HepG2 (cell line): ENCODE measurements around the gene PDZD7. TPM values are rescaled to one million over a fixed set of nuclear protein-coding genes. Genes with fewer than 3 reads are reported as not detected.

Source experiments
- ATAC-seq: fragments of 200-7000 bp; cut with Tn5 transposase; 3 replicates; pipeline ENCODE4 v1.9.1; 2020; ENCODE audit warnings: mild to moderate bottlenecking, moderate library complexity
- BruUV-seq: library from RNA; stranded (reverse); fragments of 400-500 nt; replicated peaks from 2 replicates; lab custom pipeline; 2021; lab: Mats Ljungman, UMichigan
- CTCF ChIA-PET: fragments of 300-600 bp; formaldehyde crosslinking; extraction: SDS; loops from one replicate; lab custom pipeline; 2021; ENCODE audit warnings: low total read pairs, inconsistent platforms, low intra/inter-chr PET ratio; lab: Yijun Ruan, JAX
- POLR2A ChIA-PET: fragments of 350-600 bp; sonication (Branson Sonifier 250); formaldehyde crosslinking; loops from one replicate; lab custom pipeline; 2020; ENCODE audit warnings: antibody characterized with exemption, inconsistent platforms; lab: Yijun Ruan, JAX
- DNase-seq: peaks from one replicate; pipeline ENCODE4 v3.0.0-alpha.2; 2015; ENCODE audit warnings: low spot score
- FAIRE-seq: peaks from 3 replicates; lab custom pipeline; 2011; peaks lifted over from hg19 to GRCh38; lab: Jason Lieb, UNC
- H2AFZ ChIP-seq: one replicate; pipeline ENCODE4 v1.6.1; 2011; ENCODE audit warnings: low read length, inconsistent platforms
- H3K27ac ChIP-seq: fragments of 300-600 bp; 3 replicates; pipeline ENCODE4 v1.8.0; 2011; ENCODE audit warnings: mixed run types, mild to moderate bottlenecking, mixed read lengths, low read length, inconsistent platforms; ENCODE audit not compliant: insufficient read depth; ENCODE audit errors: extremely low read length
- H3K27me3 ChIP-seq, 2 experiments: fragments of 200-600 bp in 1 of 2; 2 replicates in 1 of 2; 3 replicates in 1 of 2; pipeline versions ENCODE4 v1.6.0 to v1.8.0; 2011; ENCODE audit warnings: low read length in 2 of 2, mild to moderate bottlenecking in 2 of 2, moderate library complexity in 2 of 2, inconsistent platforms in 1 of 2; ENCODE audit not compliant: insufficient read depth in 2 of 2, control insufficient read depth in 1 of 2
- H3K36me3 ChIP-seq, 2 experiments: fragments of 200-600 bp in 1 of 2; replicated peaks in 1 of 2; 2 replicates in 1 of 2; 3 replicates in 1 of 2; pipeline versions ENCODE4 v1.5.1 to v1.8.0; 2011; ENCODE audit warnings: low read length in 2 of 2, inconsistent platforms in 1 of 2; ENCODE audit not compliant: insufficient read depth in 2 of 2, control insufficient read depth in 1 of 2
- H3K4me1 ChIP-seq: 2 replicates; pipeline ENCODE4 v1.5.1; 2012; ENCODE audit warnings: low read length, inconsistent platforms; ENCODE audit not compliant: insufficient read depth
- H3K4me2 ChIP-seq: 2 replicates; pipeline ENCODE4 v1.6.0; 2011; ENCODE audit warnings: low read depth, low read length, inconsistent platforms
- H3K4me3 ChIP-seq, 3 experiments: fragments of 200-600 bp in 1 of 3; sonication (generic), shearing (Covaris generic) in 1 of 3; replicated peaks in 1 of 3; 2 replicates each; pipeline ENCODE4 v1.5.1; 2011 to 2016; ENCODE audit warnings: low read length in 3 of 3, inconsistent platforms in 2 of 3, low read depth in 2 of 3, mild to moderate bottlenecking in 2 of 3, control low read depth in 1 of 3, mixed read lengths in 1 of 3; ENCODE audit not compliant: insufficient read depth in 1 of 3
- H3K79me2 ChIP-seq: one replicate; pipeline ENCODE4 v1.6.1; 2011; ENCODE audit warnings: low read length, inconsistent platforms; ENCODE audit not compliant: insufficient read depth
- H3K9ac ChIP-seq: 2 replicates; pipeline ENCODE4 v1.6.0; 2011; ENCODE audit warnings: mild to moderate bottlenecking, low read depth, low read length, inconsistent platforms; ENCODE audit not compliant: insufficient read depth
- H3K9me3 ChIP-seq: 2 replicates; pipeline ENCODE4 v1.5.1; 2012; ENCODE audit warnings: mild to moderate bottlenecking, low read length
- H4K20me1 ChIP-seq: 2 replicates; pipeline ENCODE4 v1.6.0; 2011; ENCODE audit warnings: inconsistent platforms, mild to moderate bottlenecking, low read length, moderate library complexity; ENCODE audit not compliant: insufficient read depth
- ARHGAP35 ChIP-seq: sonication (generic); formaldehyde crosslinking; IDR thresholded peaks from 2 replicates; pipeline ENCODE4 v1.9.0; 2022; ENCODE audit warnings: mild to moderate bottlenecking, inconsistent platforms, moderate library complexity, missing genetic modification reagents, borderline replicate concordance
- GABPA ChIP-seq, 2 experiments: IDR thresholded peaks; 2 replicates each; pipeline ENCODE4 v1.6.1; 2011 to 2016; ENCODE audit warnings: low read depth in 2 of 2, low read length in 1 of 2, missing biosample characterization in 1 of 2, missing genetic modification characterization in 1 of 2
- MTF2 ChIP-seq: sonication (generic); formaldehyde crosslinking; IDR thresholded peaks from 2 replicates; pipeline ENCODE4 v1.5.0; 2020; ENCODE audit warnings: missing genetic modification reagents, borderline replicate concordance
- NPAS2 ChIP-seq: sonication (generic); formaldehyde crosslinking; IDR thresholded peaks from 2 replicates; pipeline ENCODE4 v1.8.0; 2022; ENCODE audit warnings: mild to moderate bottlenecking, missing genetic modification reagents, borderline replicate concordance
- SMC3 ChIP-seq: IDR thresholded peaks from 2 replicates; pipeline ENCODE4 v1.6.1; 2011; ENCODE audit warnings: low read length, improper control_type of control experiment
- STAG1 ChIP-seq: sonication (generic); formaldehyde crosslinking; IDR thresholded peaks from 2 replicates; pipeline ENCODE4 v1.4.0; 2020; ENCODE audit warnings: missing genetic modification reagents
- U2AF1 ChIP-seq: fragments of 200-400 bp; formaldehyde crosslinking; optimal IDR thresholded peaks from 2 replicates; pipeline ENCODE3; 2017; ENCODE audit warnings: mild to moderate bottlenecking, low read depth, low read length
- WGBS: methylation state at CpG from one replicate; pipeline ENCODE4 v1.1.6; 2017; ENCODE audit warnings: low lambda C conversion rate; 5-methylcytosine and 5-hydroxymethylcytosine counted together
- in situ Hi-C: cut with HindIII; loops from 2 replicates; pipeline ENCODE4 v1.10.0; 2017; ENCODE audit warnings: low pct_unique_long_range_greater_than_20kb; ENCODE audit not compliant: extremely low pct_ligation_motif_present
- intact Hi-C: fragments of 100-400 bp; cut with micrococcal nuclease; formaldehyde crosslinking; loops from one replicate; pipeline ENCODE4 v1.10.0; 2022; ENCODE audit not compliant: unreplicated experiment
- polyA plus RNA-seq, 8 experiments: library from polyadenylated mRNA; depleted of rRNA in 3 of 8; stranded (reverse) in 7 of 8; unstranded in 1 of 8; fragments of >200 nt; fragmentation: Illumina TruSeq in 4 of 8; extraction: Trizol in 4 of 8; gene quantifications; 2 replicates each; pipeline versions ENCODE4 v1.2.1 to v1.2.3, GENCODE V29; 2011 to 2016; ENCODE audit warnings: low read depth in 4 of 8, missing spikeins in 1 of 8, mixed read lengths in 1 of 8; ENCODE audit not compliant: insufficient read depth in 1 of 8
- total RNA-seq, 5 experiments: library from RNA; depleted of rRNA; stranded (reverse); fragments of >200 nt; fragmentation: Illumina TruSeq; extraction: Trizol; gene quantifications; 2 replicates each; pipeline ENCODE4 v1.2.3, GENCODE V29; 2016; ENCODE audit warnings: low read depth in 1 of 5
- TF ChIP-seq, protein P1 (sequence below): sonication (generic); formaldehyde crosslinking; IDR thresholded peaks from 2 replicates; pipeline ENCODE4 v1.5.0; 2020; ENCODE audit warnings: mild to moderate bottlenecking, missing genetic modification reagents, moderate library complexity
- TF ChIP-seq, protein P2 (sequence below), 2 experiments: fragments of 450-650 bp in 1 of 2; sonication (generic) in 1 of 2; formaldehyde crosslinking in 1 of 2; IDR thresholded peaks; 2 replicates each; pipeline versions ENCODE4 v1.6.1 to v1.8.0; 2016 to 2022; ENCODE audit warnings: antibody characterized with exemption in 1 of 2, mild to moderate bottlenecking in 1 of 2, missing genetic modification reagents in 1 of 2

PDZD7 gene
- total and polyA plus RNA-seq, 2 of the 13 experiments (the other 11 are each of a cell fraction or from before 2014, with no cell fraction given), result 0.58 to 0.73 TPM

DNA sequence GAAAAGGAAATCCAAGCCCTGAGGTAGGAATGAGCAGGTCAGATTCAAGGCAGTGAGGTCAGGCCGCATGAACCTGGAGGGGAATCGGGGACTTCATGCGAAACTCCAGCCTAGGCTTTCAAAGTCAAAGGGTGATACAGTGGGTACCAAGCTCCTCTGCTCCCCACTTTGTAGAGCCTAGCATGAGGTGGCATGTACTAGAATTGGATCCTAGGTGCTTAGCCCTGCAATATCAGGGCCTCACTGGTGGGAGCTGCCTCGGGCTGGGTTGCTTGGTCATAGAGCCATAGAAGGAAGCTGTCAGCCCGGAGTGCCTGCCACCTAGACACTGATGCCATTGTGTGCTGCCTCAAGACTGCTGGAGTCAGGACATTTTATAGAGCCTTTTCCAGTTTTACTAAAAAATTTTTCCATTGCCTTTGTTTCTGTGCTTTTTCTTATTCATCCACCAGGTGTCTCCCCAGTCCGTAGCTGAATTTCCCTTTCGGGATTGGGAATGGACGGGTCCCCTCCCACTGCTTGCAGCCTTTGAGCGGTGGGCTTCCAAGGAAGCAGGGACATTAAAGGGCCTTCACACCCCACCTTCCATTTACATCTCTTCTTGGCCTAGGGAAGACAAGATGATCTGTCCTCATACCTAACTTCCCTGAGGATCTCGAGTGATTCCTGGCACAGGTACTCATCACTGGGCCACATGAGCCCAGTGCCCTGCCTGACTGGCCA is 36.8 kb downstream of the PDZD7 start:
- intact Hi-C loops, result loop anchor here (1.0 kb wide), 1 partner anchor 18 kb away; no protein-coding TSS in a partner anchor
- peak; percentile 61 for FAIRE-seq
- no peaks in the 10 kb centered on the region for H3K9me3 ChIP-seq
- TF ChIP-seq NPAS2 (CRISPR knock-in tag) (no peak), U2AF1 (no peak), GABPA (IDR thresholded peaks at IDR 0.05; ENCODE audit: low read depth, low read length) (no peak), GABPA (CRISPR knock-in tag; IDR thresholded peaks at IDR 0.05; ENCODE audit: low read depth) (no peak), SMC3 (peak; percentile 74), MTF2 (no peak), ARHGAP35 (CRISPR knock-in tag) (no peak), STAG1 (CRISPR knock-in tag) (peak; percentile 74)
- TF ChIP-seq, protein P1, sequence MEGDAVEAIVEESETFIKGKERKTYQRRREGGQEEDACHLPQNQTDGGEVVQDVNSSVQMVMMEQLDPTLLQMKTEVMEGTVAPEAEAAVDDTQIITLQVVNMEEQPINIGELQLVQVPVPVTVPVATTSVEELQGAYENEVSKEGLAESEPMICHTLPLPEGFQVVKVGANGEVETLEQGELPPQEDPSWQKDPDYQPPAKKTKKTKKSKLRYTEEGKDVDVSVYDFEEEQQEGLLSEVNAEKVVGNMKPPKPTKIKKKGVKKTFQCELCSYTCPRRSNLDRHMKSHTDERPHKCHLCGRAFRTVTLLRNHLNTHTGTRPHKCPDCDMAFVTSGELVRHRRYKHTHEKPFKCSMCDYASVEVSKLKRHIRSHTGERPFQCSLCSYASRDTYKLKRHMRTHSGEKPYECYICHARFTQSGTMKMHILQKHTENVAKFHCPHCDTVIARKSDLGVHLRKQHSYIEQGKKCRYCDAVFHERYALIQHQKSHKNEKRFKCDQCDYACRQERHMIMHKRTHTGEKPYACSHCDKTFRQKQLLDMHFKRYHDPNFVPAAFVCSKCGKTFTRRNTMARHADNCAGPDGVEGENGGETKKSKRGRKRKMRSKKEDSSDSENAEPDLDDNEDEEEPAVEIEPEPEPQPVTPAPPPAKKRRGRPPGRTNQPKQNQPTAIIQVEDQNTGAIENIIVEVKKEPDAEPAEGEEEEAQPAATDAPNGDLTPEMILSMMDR (CRISPR knock-in tag), result peak; percentile 62
- TF ChIP-seq, protein P2, sequence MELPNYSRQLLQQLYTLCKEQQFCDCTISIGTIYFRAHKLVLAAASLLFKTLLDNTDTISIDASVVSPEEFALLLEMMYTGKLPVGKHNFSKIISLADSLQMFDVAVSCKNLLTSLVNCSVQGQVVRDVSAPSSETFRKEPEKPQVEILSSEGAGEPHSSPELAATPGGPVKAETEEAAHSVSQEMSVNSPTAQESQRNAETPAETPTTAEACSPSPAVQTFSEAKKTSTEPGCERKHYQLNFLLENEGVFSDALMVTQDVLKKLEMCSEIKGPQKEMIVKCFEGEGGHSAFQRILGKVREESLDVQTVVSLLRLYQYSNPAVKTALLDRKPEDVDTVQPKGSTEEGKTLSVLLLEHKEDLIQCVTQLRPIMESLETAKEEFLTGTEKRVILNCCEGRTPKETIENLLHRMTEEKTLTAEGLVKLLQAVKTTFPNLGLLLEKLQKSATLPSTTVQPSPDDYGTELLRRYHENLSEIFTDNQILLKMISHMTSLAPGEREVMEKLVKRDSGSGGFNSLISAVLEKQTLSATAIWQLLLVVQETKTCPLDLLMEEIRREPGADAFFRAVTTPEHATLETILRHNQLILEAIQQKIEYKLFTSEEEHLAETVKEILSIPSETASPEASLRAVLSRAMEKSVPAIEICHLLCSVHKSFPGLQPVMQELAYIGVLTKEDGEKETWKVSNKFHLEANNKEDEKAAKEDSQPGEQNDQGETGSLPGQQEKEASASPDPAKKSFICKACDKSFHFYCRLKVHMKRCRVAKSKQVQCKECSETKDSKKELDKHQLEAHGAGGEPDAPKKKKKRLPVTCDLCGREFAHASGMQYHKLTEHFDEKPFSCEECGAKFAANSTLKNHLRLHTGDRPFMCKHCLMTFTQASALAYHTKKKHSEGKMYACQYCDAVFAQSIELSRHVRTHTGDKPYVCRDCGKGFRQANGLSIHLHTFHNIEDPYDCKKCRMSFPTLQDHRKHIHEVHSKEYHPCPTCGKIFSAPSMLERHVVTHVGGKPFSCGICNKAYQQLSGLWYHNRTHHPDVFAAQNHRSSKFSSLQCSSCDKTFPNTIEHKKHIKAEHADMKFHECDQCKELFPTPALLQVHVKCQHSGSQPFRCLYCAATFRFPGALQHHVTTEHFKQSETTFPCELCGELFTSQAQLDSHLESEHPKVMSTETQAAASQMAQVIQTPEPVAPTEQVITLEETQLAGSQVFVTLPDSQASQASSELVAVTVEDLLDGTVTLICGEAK (IDR thresholded peaks at IDR 0.05), result no peak
- TF ChIP-seq, protein P2 (CRISPR knock-in tag; IDR thresholded peaks at IDR 0.05), result no peak

More for the DNA sequence above, 36.8 kb downstream of the PDZD7 start:
- no peak overlapping the region for H3K4me2 ChIP-seq
- in situ Hi-C loops, result no loop called here
- no peaks in the 10 kb centered on the region for H4K20me1 ChIP-seq
- ChIA-PET CTCF (interaction anchor here (8.5 kb wide), 1 partner anchor 19 kb away, joined by 240 read pairs; no protein-coding TSS in a partner anchor), POLR2A (interaction anchor here (1.3 to 23.0 kb wide), 2 partner anchors 24 to 25 kb away, joined by 9 to 277 read pairs; partner anchors contain the start of gene SEMA4G)
- H2AFZ ChIP-seq, result no peak overlapping the region
- H3K4me3 ChIP-seq, result no peak overlapping the region
- H3K4me1 ChIP-seq, result peaks cover 31% of the 10 kb centered on the region
- peak overlapping the region; percentile 20 for H3K27ac ChIP-seq
- no peak for ATAC-seq
- H3K36me3 ChIP-seq, result peaks cover 20 to 32% of the 10 kb centered on the region in 2 experiments
- DNase-seq, result no peak
- H3K9ac ChIP-seq, result no peak overlapping the region
- no TSS peak for BruUV-seq
- peaks cover 28% of the 10 kb centered on the region for H3K79me2 ChIP-seq
- 81% methylated on average over 9 of the region's 10 CpGs for WGBS
- H3K27me3 ChIP-seq, result no peaks in the 10 kb centered on the region; a peak in 1 of 5 replicates
